ENCODE data around the gene SLC9A9. TPM values are rescaled to one million over a fixed set of nuclear protein-coding genes. Genes with fewer than 3 reads are reported as not detected.

The SLC9A9 gene
- polyA plus RNA-seq, 1 donor (not counting 4 experiments of a cell fraction or from before 2014, with no cell fraction given), result 5.2 TPM

GRCh38 chr3:143471705-143472104, 376.6 kb downstream of the SLC9A9 start:
- H4K20me1 ChIP-seq (ENCODE audit: control insufficient read depth, extremely low read depth, insufficient read depth, low read length), result no peaks in the 10 kb centered on the region
- no peaks in the 10 kb centered on the region for H3K9me1 ChIP-seq (ENCODE audit: control insufficient read depth, extremely low read depth, insufficient read depth, low read length)
- FAIRE-seq, result no peak
- DNase-seq (ENCODE audit: low read depth, low spot score), result no peak
- dilution Hi-C loops (cut with MboI; ENCODE audit: extremely low pct_ligation_motif_present, low sequenced_read_pairs), result no loop called here
- no peaks in the 10 kb centered on the region for H3K36me3 ChIP-seq (ENCODE audit: control insufficient read depth in 2 of 2, extremely low read depth in 1 of 2, insufficient read depth in 2 of 2, low read length in 2 of 2)
- H2AFZ ChIP-seq (ENCODE audit: control insufficient read depth, low read length), result no peak overlapping the region
- H3K9ac ChIP-seq (ENCODE audit: control insufficient read depth, extremely low read depth, insufficient read depth, low read length), result no peak overlapping the region
- TF ChIP-seq EZH2 (IDR thresholded peaks at IDR 0.05; ENCODE audit: low read length) (no peak), CTCF (optimal IDR thresholded peaks at IDR 0.05 in 1 of 3, IDR thresholded peaks at IDR 0.05 in 1 of 3, conservative IDR thresholded peaks at IDR 0.05 in 1 of 3; ENCODE audit: extremely low read depth in 1 of 3, insufficient read depth in 2 of 3, low read length in 3 of 3) (no peak)
- no peaks in the 10 kb centered on the region for H3K4me1 ChIP-seq (ENCODE audit: control insufficient read depth, extremely low read depth, insufficient read depth, low read length)
- no peak overlapping the region for H3K27ac ChIP-seq (ENCODE audit: control insufficient read depth, insufficient read depth, low read length)
- H3K27me3 ChIP-seq (ENCODE audit: control insufficient read depth, extremely low read depth, insufficient read depth, low read length), result no peaks in the 10 kb centered on the region
- no peak overlapping the region for H3K4me2 ChIP-seq (ENCODE audit: control insufficient read depth, extremely low read depth, insufficient read depth, low read depth, low read length)
- no peaks in the 10 kb centered on the region for H3K79me2 ChIP-seq (ENCODE audit: control insufficient read depth, insufficient read depth, low read length)
- no peak overlapping the region for H3K4me3 ChIP-seq (ENCODE audit: control insufficient read depth in 2 of 3, extremely low read depth in 1 of 3, insufficient read depth in 2 of 3, low read depth in 1 of 3, low read length in 3 of 3)
- H3K9me3 ChIP-seq (ENCODE audit: control insufficient read depth, low read depth, low read length), result no peaks in the 10 kb centered on the region

GRCh38 chr3:143469159-143469558, 379.1 kb downstream of the SLC9A9 start:
- Histone ChIP-seq H3K79me2 (ENCODE audit: control insufficient read depth, insufficient read depth, low read length) (no peaks in the 10 kb centered on the region), H3K27ac (ENCODE audit: control insufficient read depth, insufficient read depth, low read length) (no peak overlapping the region), H3K9ac (ENCODE audit: control insufficient read depth, extremely low read depth, insufficient read depth, low read length) (no peak overlapping the region), H3K4me3 (ENCODE audit: control insufficient read depth in 2 of 3, extremely low read depth in 1 of 3, insufficient read depth in 2 of 3, low read depth in 1 of 3, low read length in 3 of 3) (no peak overlapping the region), H3K9me1 (ENCODE audit: control insufficient read depth, extremely low read depth, insufficient read depth, low read length) (no peaks in the 10 kb centered on the region), H3K9me3 (ENCODE audit: control insufficient read depth, low read depth, low read length) (no peaks in the 10 kb centered on the region), H3K36me3 (ENCODE audit: control insufficient read depth in 2 of 2, extremely low read depth in 1 of 2, insufficient read depth in 2 of 2, low read length in 2 of 2) (no peaks in the 10 kb centered on the region), H2AFZ (ENCODE audit: control insufficient read depth, low read length) (no peak overlapping the region), H3K4me2 (ENCODE audit: control insufficient read depth, extremely low read depth, insufficient read depth, low read depth, low read length) (no peak overlapping the region), H3K4me1 (ENCODE audit: control insufficient read depth, extremely low read depth, insufficient read depth, low read length) (no peaks in the 10 kb centered on the region), H4K20me1 (ENCODE audit: control insufficient read depth, extremely low read depth, insufficient read depth, low read length) (no peaks in the 10 kb centered on the region), H3K27me3 (ENCODE audit: control insufficient read depth, extremely low read depth, insufficient read depth, low read length) (no peaks in the 10 kb centered on the region)
- TF ChIP-seq EZH2 (IDR thresholded peaks at IDR 0.05; ENCODE audit: low read length), result no peak
- no peak for TF ChIP-seq CTCF (optimal IDR thresholded peaks at IDR 0.05 in 1 of 3, IDR thresholded peaks at IDR 0.05 in 1 of 3, conservative IDR thresholded peaks at IDR 0.05 in 1 of 3; ENCODE audit: extremely low read depth in 1 of 3, insufficient read depth in 2 of 3, low read length in 3 of 3)
- DNase-seq (ENCODE audit: low read depth, low spot score) (no peak), FAIRE-seq (no peak)
- dilution Hi-C loops (cut with MboI; ENCODE audit: extremely low pct_ligation_motif_present, low sequenced_read_pairs), result no loop called here

Measured in keratinocyte (primary cell).